Measurements from ENCODE around the gene WDR20.
"Not testable (repeated sequence)": the region's sequence is repeated elsewhere in the genome, so short reads cannot be mapped to it uniquely, and the experiment has no call there.

The WDR20 gene

DNA sequence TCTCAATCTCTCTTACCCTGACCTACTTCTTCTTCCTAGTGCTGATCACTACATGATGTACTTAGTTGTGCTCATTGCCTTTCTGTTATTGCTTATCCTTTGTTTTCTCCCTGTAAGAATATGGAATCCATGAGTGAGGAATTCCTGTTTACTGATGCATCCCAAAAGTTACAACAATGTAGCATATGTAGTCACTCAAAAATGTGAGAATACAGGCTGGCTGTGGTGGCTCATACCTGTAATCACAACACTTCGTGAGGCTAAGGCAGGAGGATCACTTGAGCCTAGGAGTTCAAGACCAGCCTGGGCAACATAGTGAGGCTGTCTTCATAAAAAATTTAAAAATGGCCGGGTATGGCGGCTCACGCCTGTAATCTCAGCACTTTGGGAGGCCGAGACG is 8.0 kb upstream of the WDR20 start:
- DNase-seq (ENCODE audit: low read depth) = no peak

DNA sequence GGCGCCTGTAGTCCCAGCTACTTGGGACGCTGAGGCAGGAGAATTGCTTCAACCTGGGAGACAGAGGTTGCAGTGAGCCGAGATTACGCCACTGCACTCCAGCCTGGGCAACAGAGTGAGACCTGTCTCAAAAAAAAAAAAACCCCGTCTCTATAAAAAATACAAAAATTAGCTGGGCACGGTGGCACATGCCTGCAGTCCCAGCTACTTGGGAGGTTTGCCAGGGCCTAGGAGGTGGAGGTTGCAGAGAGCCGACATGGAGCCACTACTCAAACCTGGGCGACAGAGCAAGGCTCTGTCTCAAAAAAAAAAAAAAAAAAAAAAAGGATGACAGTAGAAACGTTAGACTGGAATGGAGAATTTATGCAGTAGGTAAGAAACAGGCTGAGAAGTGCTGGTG is 5.7 kb upstream of the WDR20 start:
- DNase-seq (ENCODE audit: low read depth) = not testable (repeated sequence)

GRCh38 chr14:102134719-102135118 is 5.0 kb upstream of the WDR20 start:
- not testable (repeated sequence) for DNase-seq (ENCODE audit: low read depth)

DNA sequence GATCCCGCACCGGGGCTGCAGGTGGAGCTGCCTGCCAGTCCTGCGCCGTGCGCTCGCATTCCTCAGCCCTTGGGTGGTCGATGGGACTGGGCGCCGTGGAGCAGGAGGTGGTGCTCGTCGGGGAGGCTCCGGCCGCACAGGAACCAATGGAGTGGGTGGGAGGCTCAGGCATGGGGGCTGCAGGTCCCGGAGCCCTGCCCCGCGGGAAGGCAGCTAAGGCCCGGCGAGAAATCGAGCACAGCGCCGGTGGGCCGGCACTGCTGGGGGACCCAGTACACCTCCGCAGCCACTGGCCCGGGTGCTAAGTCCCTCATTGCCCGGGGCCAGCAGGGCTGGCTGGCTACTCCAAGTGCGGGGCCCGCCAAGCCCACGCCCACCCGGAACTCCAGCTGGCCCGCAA is 4.2 kb upstream of the WDR20 start:
- DNase-seq (ENCODE audit: low read depth) = not testable (repeated sequence)

- no peak for DNase-seq (ENCODE audit: low read depth)
Measured at GRCh38 chr14:102138535-102138934, 1.2 kb upstream of the WDR20 start.

GRCh38 chr14:102138961-102139285 is 774 bp upstream of the WDR20 start:
- no peak for DNase-seq (ENCODE audit: low read depth)

- no peak for DNase-seq (ENCODE audit: low read depth)
Measured at GRCh38 chr14:102140027-102140749, 491 bp downstream of the WDR20 start.

DNA sequence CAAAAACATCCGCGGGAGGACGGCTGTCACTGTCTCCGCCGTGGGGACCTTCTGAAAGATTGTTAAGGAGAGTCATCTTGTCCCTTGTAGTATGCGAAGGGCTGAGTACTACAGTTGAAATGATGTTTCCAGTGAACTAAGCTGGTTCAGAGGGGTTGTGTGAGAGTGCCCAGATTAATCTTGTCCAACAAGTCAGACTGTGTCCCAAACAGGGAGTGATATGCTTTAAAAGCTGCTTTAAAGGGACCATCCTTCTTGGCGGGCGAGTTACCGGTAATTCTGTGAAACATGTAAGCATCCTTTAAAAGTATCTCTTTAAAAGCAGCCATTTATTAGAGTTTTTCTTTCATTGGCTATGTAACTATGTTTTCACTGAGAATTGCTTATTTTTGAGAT is 1.1 kb downstream of the WDR20 start:
- no peak for DNase-seq (ENCODE audit: low read depth)

DNA sequence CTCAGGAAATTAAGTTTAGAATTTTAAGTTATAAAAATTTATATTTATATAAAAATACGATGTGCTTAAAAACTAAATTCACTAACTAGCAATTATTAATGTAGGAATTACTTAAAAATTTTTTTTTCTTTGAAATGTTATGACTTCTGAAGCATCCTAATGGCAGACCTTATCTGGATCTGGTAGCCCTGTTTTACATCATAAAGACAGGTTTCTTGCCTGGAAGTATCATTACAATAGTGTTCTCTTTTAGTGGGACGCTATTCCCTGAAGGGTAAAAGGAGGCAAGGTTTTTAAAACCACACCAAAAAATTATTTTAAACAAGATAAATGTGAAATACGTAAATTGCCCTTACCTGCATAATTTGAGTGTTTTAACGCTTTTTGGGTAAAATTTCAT is 2.1 kb downstream of the WDR20 start:
- no peak for DNase-seq (ENCODE audit: low read depth)

DNA sequence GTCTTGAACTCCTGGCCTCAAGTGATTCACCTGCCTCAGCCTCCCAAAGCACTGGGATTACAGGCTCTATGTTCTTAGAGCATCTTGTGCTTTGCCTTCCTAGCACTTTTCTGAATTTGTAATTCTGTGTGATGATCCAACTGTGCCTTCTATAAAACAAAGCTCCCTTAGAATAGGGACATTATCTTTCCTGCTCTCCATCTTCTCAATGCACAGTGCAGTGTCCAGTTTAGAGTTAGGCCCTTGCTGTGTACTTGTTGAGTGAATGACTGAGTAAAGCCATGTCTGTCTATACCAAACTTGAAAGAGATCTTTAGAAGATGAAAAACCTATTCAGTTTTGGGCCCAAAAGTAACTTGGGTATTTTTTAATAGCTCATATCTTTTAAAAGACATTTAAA is 5.2 kb downstream of the WDR20 start:
- DNase-seq (ENCODE audit: low read depth) = no peak

DNA sequence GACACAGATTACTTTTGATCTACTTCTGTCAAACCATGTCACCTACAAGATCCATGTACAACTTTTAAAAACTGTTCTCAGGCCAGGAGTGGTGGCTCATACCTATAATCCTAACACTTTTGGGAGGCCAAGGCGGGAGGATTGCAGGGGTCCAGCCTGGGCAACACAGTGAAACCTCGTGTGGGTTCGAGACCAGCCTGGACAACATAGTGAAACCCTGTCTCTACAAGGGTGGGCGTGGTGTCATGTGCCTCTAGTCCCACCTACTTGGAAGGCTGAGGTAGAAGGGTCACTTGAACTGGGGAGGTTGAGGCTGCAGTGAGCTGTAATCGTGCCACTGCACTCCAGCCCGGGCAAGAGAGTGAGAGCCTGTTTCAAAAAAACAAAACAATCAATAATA is 5.7 kb downstream of the WDR20 start:
- no peak for DNase-seq (ENCODE audit: low read depth)

DNA sequence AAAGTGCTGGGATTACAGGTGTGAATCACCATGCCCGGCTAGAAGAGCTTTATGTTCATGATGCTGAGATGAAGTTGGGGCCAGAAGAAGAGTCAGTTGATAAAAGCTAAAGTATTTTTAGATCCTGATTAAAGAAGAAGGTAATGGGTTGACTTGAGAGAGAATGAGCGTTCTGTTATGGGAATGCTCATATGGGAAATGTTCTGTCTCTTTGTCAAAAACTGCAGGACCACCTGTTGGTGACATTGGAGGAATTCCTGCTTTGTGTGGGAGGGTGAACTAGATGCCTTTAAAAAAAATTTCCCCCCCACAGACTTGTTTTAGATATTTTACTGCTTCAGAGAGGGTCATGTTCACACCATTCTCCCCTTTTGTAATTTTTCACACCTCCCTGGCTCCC is 6.7 kb downstream of the WDR20 start:
- no peak for DNase-seq (ENCODE audit: low read depth)

- DNase-seq (ENCODE audit: low read depth) = no peak
Measured at GRCh38 chr14:102150083-102150482, 10.4 kb downstream of the WDR20 start.

DNA sequence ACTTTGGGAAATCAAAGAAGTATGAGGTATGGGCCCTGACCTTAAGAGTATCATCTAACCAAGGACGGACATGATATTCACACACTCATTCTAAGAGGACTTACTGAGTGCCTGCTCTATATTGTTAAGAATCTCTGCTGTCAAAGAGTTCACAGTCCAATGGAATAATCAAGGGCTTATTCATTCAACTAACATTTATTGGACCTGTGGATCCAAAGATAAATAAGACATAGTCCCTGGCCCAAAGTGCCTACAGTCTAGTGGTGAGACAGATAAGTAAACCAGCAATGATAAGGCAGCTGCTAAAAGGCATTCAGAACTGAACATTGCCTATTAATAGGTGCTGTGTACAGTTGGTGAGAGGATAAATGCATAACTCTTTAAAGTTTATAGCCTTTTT is 11.0 kb downstream of the WDR20 start:
- DNase-seq (ENCODE audit: low read depth) = no peak

DNA sequence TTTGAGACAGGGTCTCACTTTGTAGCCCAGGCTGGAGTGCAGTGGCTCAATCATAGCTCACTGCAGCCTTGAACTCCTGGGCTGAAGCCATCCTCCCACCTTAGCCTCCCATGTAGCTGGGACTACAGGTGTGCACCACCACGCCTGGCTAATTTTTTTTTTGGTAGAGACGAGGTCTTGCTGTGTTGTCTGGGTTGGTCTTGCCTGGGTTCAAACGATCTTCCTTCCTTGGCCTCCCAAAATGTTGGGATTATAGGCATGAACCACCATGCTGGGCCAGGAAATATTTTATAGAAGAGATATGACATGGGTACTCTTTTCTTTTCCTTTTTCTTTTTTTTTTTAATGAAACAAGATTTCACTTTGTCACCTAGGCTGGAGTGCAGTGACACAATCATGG is 11.7 kb downstream of the WDR20 start:
- DNase-seq (ENCODE audit: low read depth) = not testable (repeated sequence)

DNA sequence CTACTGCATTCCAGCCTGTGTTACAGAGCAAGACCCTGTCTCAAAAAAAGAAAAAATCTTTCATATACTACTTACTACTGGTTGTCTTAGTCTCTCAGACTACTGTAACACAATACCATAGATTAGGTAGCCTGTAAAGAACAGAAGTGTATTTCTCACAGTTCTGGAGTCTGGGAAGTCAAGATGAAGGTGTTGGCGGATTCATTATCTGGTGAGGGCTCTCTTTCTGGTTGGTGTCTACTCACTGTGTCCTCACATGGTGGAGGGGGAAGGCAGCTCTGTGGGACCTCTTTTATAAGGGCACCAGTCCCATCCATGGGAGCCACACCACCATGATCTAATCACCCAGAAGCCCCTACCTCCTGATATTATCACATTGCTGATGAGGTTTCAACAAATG is 14.4 kb downstream of the WDR20 start:
- no peak for DNase-seq (ENCODE audit: low read depth)

DNA sequence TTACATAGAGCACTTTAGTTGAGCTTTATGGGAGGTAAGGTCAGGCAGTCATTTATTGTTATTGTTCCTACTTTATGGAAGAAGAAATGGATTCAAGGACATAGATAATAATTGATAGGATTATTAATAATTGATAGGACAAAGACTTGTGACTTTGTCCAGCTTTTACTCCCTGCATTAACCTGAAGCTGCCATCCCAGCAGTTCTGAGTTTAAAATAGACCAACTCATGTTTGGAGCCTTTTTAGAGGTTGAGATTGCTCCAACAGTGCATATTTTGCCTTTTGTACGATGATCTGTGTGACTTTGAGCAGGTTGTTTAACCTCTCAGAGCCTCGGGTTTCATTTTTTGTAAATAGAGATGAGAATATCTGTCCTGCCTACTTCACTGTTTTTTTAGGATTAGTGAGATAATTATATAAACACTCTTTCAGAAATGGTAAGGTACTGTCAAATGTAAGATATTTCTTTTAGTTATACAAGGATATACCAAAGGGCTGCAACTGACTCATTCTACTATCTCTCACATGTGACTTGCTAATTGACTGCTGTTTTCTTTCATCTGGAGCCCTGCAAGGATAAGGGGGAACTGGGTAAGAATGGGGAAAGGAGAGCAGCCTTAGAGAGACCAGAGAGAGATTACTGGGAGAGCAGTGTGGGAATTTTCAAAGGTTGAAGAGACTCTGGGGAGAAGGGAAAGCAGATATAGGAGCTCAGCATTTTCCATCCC is 15.3 kb downstream of the WDR20 start:
- DNase-seq (ENCODE audit: low read depth) = no peak

- no peak for DNase-seq (ENCODE audit: low read depth)
Measured at GRCh38 chr14:102157346-102157745, 17.6 kb downstream of the WDR20 start.

DNA sequence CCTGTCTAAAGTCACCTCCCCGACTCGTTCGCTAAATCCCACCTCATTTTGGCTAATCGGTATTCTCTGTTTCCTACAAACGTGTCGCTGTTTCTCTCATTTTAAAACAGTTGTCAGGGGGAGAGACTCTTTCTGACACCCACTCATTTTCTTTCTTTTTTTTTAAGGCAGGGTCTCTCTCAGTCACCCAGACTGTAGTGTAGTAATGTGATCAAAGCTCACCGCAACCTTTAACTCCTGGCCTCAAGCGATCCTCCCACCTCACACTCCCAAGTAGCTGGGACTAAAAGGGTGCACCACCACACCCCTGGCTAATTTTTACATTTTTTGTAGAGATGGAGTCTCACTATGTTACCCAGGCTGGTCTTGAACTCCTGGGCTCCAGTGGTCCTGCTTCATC is 19.1 kb downstream of the WDR20 start:
- DNase-seq (ENCODE audit: low read depth) = no peak

DNA sequence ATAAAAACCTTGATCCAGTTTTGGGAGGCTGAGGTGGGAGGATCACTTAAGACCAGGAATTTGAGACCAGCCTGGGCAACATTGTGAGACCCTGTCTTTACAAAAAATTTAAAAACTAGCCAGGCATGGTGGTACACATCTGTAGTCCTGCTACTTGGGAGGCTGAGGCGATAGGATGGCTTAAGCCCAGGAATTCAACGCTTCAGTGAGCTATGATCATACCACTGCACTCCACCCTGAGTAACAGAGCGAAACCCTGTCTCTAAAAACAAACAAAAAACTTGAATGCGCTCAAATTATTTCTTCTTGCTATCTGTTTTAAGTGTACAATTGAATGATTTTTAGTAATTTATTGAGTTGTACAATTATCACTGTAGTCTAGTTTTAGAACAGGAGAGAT is 20.1 kb downstream of the WDR20 start:
- DNase-seq (ENCODE audit: low read depth) = no peak

DNA sequence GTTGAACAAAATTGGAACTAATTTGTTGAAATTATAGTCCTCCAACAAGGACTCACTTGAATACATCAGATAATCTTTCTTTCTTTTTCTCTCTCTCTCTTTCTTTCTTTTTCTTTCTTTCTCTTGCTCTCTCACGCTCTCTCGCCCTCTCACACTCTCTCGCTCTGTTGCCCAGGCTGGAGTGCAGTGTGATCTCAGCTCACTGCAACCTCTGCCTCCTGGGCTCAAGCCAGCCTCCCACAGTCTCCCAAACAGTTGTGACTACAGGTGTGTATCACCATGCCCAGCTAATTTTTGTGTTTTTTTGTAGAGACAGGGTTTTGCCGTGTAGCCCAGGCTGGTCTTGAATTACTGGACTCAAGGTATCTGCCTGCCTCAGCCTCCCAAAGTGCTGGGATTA is 22.8 kb downstream of the WDR20 start:
- no peak for DNase-seq (ENCODE audit: low read depth)

- DNase-seq (ENCODE audit: low read depth) = no peak
Measured at GRCh38 chr14:102164241-102164641, 24.5 kb downstream of the WDR20 start.

- DNase-seq (ENCODE audit: low read depth) = no peak
Measured at GRCh38 chr14:102164965-102165364, 25.3 kb downstream of the WDR20 start.

DNA sequence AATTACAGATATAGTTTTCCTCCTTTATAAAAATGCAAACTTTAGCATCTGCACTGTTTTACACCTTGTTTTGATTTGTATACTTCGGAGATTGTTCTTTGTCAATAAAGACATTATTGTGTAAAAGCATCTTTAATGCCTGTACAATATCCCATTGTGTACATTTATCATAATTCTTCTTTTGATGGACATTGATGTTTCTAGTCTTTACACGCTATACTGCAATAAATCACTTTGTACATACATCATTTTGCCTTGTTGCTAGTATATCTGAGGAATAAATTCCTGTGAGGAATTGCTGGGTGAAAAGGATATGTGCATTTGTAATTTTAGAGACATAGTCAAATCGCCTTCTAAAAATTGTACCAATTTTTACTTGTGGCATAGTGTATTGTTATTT is 30.4 kb downstream of the WDR20 start:
- DNase-seq (ENCODE audit: low read depth) = no peak
